Middle frontal gyrus (tissue), 1 donor: ENCODE measurements around the gene CDKN2D.
"Not testable (repeated sequence)": the region's sequence is repeated elsewhere in the genome, so short reads cannot be mapped to it uniquely, and the experiment has no call there.

Experiments used
- DNase-seq: peaks from one replicate; pipeline ENCODE4 v3.0.0-alpha.2; 2015; ENCODE audit warnings: low spot score; ENCODE audit errors: extremely low spot score

CDKN2D gene

DNA sequence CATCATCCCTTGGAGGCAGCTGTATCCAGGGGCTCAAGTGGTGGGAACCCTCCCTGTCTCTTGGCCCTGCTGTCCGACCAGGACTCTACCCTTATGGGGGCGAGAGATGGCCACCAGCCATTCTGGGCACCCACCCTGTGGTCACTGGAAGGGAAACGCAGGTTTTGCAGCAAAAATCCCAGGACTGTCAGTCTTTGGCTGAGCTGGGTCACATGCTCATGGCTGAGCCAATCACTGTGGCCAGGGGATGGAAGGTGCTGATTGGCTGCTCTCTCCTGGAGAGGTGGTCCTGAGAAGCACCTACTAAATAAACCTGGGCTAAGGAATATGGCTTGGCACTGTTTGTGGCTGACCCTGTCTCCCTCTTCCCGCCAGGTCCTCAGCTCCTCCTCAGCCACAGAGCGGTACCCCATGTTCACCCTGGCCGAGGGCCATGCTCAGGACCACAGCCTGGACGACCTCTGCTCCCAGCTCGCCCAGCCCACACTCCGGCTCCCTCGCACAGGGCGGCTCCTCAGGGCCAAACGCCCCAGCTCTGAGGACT lies 16.2 kb downstream of the CDKN2D start:
- DNase-seq = no peak

DNA sequence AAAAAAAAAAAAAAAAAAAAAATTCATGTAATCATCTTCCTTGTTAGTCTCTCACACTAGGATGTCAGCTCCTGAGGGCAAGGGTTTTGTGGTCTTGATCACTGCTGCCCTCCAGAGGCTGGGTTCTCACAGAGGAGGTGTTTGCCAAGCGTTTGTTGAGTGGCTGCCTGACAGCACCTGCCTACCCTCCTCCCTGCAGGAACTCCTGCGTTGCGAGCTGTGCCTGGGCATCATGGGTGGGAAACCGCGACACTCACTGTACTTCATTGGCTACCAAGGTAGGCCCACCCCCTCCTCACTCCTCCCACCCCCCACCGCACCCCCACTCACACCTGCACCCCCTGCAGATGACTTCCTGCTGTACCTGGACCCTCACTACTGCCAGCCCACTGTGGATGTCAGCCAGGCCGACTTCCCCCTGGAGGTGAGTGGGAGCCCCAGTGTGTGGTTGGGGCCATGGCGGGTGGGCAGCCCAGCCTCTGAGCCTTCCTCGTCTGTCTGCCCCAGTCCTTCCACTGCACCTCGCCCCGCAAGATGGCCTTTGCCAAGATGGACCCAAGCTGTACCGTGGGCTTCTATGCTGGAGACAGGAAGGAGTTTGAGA lies 17.0 kb downstream of the CDKN2D start:
- DNase-seq = no peak

DNA sequence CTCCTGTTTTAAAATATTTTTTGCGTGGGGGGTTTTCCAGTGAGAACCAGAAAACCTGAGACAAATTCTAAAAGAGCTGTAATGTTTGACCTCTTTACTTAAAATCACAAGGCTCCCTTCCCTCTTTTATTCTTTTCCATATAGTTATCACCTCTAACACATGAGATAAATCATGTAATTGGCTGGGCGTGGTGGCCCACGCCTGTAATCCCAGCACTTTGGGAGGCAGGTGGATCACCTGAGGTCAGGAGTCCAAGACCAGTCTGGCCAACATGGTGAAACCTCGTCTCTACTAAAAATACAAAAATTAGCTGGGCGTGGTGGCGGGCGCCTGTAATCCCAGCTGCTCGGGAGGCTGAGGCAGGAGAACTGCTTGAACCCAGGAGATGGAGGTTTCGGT lies 17.8 kb downstream of the CDKN2D start:
- DNase-seq = not testable (repeated sequence)

DNA sequence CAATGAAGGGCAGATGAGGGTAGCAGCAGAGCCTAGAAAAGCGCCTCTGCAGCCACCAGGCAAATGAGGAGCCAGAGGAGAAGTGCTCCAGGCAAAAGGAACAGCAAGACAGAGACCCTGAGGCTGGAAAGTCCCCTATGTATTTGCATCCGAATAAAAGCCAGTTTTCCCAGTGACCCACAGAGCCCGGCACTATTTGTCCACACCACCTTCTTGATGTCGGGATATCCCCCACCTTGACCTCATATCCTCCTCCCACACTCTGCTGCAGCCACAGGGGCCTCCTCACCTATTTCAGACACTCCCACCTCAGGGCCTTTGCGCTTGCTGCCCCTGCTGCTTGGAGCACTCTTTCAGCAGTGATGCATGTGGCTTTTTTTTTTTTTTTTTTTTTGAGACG lies 18.4 kb downstream of the CDKN2D start:
- DNase-seq = no peak

DNA sequence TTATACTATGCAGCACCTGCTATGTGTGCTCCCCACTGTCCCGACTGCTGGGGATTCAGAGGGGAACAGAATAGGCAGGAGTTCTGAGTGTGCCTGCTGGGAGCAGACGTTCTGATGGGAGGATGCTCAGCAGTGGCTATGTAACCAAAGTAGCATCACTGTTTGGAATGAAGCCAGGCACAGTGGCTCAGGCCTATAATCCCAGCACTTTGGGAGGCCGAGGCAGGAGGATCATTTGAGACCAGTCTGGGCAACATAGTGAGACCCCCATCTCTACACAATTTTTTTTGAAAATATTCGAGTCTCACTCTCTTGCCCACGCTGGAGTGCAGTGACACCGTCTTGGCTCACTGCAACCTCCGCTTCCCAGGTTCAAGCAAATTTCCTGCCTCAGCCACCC lies 19.0 kb downstream of the CDKN2D start:
- DNase-seq = no peak

DNA sequence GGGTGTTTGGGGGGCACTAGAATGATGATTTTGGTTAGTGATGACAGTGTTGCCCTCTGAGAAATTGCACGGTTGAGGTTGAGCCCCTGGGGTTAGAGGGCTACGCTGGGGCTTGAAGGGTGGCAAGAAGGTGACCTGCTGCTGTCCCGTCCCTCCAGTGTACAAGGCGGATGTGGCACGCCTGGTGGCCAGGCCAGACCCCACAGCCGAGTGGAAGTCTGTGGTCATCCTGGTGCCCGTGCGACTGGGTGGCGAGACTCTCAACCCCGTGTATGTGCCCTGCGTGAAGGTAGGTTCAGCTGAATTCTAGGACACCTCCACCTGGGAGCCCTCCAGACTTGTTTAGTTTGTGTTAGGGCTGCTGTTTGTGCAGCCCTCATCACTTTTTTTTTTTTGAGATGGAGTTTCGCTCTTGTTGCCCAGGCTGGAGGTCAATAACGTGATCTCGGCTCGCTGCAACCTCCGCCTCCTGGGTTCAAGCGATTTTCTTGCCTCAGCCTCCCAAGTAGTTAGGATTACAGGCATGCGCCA lies 20.0 kb downstream of the CDKN2D start:
- DNase-seq = no peak

DNA sequence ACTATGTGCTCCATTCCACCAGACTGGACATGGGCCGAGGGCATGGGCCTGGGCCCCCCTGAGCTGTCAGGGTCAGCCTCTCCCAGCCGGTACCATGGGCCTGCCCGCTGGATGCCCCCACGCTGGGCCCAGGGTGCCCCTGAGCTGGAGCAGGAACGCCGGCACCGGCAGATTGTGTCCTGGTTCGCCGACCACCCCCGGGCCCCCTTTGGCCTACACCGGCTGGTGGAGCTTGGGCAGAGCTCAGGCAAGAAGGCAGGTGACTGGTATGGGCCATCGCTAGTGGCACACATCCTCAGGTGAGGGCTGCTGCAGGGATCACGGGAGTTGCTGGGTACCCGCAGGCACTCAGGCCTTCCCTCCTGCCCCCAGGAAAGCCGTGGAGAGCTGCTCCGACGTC lies 22.0 kb downstream of the CDKN2D start:
- DNase-seq = no peak

DNA sequence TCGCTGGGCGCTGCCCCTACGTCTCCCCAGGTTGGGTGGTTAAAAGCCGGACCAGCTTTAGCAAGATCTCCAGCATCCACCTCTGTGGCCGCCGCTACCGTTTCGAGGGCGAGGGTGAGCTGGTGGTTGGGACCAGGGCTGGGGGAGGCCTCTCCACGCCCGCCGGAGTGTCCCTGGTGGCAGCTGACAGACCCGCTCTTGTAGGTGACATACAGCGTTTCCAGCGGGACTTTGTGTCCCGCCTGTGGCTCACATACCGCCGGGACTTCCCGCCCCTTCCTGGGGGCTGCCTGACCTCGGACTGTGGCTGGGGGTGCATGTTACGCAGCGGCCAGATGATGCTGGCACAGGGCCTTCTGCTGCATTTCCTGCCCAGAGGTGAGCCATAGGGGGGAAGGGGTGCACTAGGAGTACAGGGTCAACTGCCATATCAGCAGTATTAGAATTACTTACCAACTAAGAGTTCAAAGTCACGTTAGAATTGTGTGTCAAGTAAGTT lies 24.0 kb downstream of the CDKN2D start:
- no peak for DNase-seq

DNA sequence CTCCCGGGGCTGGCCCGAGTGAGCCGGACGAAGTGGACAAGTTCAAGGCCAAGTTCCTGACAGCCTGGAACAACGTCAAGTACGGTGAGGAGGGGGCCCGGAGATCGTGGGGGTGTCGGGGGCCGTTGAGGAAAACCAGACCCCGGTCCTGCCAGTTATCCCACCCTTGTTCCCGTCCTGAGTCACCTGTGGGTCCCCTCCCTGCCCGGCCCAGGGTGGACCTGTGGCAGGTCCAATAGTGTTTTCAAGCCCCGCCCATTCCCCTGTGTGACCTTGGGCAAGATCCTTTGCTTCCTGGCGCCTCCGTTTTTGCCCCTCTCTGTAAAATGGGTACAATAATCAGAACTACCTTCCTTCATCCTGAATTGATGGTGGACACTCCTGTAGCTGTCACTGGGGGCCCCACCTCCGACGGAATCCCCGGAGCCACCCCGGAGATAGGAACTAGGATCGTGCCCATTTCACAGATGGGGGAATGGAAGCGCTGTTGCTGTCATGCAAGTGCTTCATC lies 24.5 kb downstream of the CDKN2D start:
- no peak for DNase-seq

DNA sequence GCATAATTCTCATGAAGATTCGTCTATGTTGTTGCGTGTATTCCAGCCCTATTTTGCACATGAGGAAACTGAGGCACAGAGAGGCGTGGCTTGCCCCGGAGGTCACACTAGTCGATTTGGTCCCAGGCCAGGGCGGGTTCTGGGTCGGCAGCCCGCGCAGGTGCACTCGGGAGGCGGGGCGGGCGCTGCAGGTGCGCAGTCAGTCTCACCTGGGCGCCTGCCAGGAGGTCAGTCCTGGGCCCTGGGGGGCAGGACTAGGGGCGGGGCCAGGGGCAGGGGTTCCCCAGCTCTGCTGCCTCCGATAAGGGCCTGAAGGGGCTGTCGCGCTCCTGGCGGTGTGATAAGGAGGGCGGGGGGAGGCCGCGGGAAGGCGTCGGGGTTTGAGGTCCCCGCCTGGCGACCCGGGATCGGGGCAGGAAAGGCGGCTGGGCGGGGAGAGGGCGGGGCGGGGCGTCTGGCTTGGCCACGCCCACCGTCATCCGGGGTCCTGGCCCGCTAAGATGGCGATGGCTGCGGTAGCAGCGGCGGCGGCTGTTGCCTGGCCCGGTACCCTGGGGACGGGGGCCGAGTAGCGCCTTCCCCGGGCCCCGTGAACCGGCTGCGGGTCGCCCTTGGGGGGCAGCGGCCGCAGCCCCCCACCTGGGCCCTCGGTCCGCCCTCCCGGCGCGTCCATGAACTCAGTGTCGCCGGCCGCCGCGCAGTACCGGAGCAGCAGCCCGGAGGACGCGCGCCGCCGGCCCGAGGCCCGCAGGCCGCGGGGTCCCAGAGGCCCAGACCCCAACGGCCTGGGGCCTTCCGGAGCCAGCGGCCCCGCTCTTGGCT lies 25.1 kb downstream of the CDKN2D start, which contains the start of gene ATG4D:
ATG4D (plus strand) TSS at position 485 of the 822 bp plus-strand sequence; CDS start at position 672, 187 bp downstream.
- peak; percentile 50 for DNase-seq

DNA sequence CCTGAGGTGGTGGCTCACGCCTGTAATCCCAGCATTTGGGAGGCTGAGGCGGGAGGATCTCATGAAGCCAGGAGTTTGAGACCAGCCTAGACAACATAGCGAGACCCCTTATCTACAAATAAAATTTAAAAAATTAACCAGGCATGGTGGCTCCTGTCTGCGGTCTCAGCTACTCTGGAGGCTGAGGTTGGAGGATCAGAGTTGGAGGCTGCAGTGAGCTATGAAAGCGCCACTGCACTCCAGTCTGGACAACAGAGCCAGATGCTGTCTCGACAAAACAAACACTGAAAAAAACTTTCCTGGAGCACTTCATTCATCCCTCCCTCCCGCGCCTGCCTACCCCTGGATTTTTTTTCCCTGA lies 25.7 kb downstream of the CDKN2D start:
- DNase-seq = no peak

DNA sequence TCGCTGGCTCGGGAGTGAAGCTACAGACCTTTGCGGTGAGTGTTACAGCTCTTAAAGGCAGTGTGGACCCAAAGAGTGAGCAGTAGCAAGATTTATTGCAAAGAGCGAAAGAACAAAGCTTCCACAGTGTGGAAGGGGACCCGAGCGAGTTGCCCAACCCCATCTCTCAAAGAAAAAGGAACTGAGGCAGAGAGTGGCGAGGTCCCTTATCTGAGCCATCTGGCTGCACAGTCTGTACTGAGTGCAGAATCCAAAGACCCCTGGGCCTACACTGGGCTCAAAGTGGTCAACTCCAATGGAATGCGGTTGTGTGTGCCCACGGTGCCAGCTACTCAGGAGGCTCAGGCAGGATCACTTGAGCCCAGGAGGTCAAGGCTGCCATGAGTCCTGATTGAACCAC lies 29.8 kb downstream of the CDKN2D start:
- DNase-seq = not testable (repeated sequence)

DNA sequence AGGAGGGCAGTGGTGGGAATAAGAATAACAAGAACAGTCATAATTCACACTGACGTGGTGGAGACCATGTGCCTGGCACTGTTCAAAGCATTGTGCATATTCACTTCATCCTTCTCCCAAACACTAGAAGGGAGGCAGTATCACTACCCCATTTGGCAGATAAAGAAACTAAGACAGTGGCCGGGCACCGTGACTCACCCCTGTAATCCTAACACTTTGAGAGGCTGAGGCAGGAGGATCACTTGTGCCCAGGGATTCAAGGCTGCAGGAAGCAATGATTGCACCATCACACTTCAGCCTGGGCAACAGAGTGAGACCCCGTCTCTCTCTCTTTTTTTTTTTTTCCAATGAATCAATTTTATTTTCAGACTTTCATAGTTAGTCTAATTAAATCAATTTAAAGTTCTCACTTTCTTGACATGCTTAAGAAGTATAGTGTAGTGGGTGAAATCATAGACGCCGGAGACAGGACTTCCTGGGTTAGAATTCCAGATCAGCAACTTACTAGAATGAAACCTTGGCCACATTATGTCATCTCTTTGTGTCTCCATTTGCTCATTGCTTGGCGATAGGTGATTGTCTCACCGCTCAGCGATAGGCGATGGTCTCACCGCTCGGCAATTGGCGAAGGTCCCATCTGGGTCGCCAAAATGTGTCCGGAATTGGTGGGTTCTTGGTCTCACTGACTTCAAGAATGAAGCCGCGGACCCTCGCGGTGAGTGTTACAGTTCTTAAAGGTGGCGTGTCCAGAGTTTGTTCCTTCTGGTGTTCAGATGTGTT lies 30.4 kb downstream of the CDKN2D start:
- no peak for DNase-seq

DNA sequence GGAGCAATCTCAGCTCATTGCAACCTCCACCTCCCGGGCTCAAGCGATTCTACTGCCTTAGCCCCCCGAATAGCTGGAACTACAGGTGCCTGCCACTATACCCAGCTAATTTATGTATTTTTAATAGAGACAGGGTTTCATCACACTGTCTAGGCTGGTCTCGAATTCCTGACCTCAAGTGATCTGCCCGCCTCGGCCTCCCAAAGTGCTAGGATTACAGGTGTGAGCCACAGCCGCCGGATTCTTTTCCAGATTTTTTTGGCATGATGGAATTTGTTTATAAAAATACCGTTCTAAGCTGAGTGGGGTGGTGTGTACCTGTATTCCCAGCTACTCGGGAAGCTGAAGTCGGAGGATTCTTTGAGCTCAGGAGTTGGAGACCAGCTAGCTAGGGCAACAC lies 31.1 kb downstream of the CDKN2D start:
- no peak for DNase-seq

DNA sequence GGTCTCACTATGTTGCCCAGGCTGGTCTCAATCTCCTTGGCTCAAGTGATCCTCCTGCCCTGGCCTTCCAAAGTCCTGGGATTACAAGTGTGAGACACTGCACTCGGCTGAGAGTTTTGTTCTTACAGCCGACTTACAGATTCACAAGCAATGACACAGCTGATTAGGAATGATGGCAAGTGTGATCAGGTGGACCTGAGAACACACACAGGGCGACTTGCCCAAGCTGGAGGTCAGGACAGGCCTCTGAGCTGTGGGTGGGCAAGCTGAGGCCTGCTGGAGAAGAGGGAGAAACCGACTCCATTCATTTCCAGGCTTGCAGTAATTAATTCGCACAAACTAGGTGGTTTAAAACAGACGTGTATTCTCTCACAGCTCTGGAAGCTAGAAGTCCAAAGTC lies 33.2 kb downstream of the CDKN2D start:
- no peak for DNase-seq

DNA sequence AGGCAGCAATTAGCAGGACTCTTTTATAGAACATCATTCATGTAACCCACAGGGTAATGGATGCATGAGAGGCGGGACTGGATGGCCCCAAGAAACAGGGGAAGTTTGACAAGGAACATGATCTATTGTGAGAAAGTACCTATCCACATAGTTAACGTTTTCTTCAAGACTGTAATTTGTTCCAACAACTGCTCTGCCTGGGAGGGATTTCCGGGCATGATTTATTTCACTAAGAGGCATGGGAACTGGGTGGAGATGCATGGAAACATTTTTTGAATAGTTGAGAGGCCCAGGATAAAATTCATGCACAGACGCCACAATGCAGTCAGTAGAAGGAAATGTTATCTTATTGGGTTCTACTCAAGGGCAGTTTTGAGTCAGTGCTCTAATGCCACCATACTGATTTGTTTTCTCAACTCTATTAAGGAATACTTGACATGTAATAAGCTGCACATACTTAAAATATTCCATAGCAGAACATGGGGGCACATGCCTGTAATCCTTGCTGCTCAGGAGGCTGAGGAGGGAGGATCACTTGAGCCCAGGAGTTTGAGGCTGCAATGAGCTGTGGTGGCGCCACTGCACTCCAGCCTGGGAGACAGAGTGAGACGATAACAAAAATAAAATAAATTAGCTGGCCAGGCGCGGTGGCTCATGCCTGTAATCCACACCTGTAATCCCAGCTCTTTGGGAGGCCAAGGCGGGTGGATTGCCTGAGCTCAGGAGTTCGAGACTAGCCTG lies 35.0 kb downstream of the CDKN2D start:
- DNase-seq = no peak

DNA sequence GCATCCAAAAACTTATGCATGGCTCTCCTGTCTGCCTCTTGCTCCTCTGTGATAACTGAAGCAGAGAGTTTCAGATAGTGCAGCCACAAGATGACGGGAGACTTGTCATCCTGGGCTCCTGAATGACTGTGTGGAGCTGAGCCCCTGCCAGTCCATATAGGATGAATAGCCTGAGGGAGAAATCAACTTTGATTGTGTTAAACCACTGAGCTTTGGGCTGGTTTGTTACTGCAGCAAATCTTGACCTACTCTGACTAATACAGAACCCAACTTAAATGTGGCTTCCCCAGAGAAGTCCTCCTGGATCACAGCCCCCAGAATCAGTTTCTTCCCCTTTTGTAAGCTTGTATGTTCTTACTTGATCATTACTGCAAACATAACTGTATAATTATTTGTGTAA lies 36.3 kb downstream of the CDKN2D start:
- no peak for DNase-seq

DNA sequence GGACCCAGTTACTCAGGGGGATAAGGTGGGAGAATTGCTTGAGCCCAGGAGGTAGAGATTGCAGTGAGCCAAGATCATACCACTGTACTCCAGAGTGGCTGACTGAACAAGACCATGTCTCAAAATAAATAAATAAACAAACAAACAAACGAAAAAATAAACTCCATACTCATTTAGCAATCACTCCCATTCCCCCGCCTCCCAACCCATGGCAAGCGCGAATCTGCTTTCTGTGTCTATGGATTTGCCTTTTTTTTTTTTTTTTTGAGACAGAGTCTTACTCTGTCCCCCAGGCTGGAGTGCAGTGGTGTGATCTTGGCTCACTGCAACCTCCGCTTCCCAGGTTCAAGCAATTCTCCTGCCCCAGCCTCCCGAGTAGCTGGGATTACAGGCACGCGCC lies 41.9 kb downstream of the CDKN2D start:
- not testable (repeated sequence) for DNase-seq

DNA sequence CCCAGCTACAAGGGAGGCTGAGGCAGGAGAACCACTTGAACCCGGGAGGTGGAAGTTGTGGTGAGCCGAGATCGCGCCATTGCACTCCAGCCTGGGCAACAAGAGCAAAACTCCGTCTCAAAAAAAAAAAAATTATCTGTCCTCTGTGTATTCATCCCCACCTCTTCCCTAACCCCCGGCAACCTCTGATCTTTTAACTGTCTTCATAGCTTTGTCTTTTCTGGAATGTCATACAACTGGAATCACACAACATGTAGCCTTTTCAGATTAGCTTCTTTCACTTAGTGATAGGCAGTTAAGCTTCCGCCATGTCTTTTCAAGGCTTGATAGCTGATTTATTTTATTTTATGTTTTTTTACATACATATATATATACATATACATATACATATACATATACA lies 43.1 kb downstream of the CDKN2D start:
- no peak for DNase-seq

DNA sequence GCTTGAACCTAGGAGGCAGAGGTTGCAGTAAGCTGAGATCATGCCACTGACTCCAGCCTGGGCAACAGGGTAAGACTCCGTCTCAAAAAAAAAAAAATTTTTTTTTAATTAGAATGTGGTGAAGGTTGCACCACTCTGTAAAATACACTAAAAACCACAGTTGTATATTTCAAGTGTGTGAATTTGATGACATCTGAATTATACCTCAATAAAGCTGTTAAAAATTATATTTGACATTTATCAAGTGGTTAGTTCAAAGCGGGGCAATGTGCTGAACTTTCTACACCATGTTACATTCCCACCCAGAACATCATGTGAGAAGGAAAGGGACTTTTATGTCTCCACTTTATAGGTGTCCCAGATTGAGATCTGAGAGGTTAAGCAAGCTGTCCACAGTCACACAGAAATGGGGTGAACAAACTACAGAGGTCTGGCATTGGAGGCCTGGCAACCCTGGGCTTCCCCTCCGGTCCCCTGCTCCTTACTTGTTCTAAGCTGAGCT lies 45.6 kb downstream of the CDKN2D start:
- no peak for DNase-seq
